Measurements from ENCODE around the gene SLC12A7. TPM values are rescaled to one million over a fixed set of nuclear protein-coding genes. Genes with fewer than 3 reads are reported as not detected.

The SLC12A7 gene
- total RNA-seq, 4 donors from 2014 or later, result 8.6 to 29.0 (median 21.5) TPM

DNA sequence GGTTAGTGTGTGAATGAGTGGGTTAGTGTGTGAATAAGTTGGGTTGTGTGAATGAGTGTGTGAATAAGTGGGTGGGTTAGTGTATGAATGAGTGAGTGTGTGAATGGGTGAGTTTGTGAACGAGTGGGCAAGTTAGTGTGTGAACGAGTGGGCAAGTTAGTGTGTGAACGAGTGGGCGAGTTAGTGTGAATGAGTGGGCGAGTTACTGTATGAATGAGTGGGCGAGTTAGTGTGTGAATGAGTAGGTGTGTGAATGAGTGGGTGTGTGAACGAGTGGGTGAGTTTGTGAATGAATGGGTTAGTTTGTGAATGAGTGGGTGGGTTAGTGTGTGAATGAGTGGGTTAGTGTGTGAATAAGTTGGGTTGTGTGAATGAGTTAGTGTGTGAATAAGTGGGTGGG, 68.5 kb downstream of the SLC12A7 start:
- H3K27ac ChIP-seq, result no peak overlapping the region
- no peaks in the 10 kb centered on the region for H3K4me1 ChIP-seq
- H3K4me3 ChIP-seq, result no peak overlapping the region
- 86% methylated on average over 7 of the region's 7 CpGs for WGBS
- H3K36me3 ChIP-seq, result no peaks in the 10 kb centered on the region
- no peaks in the 10 kb centered on the region for H3K9me3 ChIP-seq
- DNase-seq (ENCODE audit: low spot score in 2 of 2), result peak in 1 of 2 donors; percentile 13
- no peaks in the 10 kb centered on the region for H3K27me3 ChIP-seq
- TF ChIP-seq, protein P1, sequence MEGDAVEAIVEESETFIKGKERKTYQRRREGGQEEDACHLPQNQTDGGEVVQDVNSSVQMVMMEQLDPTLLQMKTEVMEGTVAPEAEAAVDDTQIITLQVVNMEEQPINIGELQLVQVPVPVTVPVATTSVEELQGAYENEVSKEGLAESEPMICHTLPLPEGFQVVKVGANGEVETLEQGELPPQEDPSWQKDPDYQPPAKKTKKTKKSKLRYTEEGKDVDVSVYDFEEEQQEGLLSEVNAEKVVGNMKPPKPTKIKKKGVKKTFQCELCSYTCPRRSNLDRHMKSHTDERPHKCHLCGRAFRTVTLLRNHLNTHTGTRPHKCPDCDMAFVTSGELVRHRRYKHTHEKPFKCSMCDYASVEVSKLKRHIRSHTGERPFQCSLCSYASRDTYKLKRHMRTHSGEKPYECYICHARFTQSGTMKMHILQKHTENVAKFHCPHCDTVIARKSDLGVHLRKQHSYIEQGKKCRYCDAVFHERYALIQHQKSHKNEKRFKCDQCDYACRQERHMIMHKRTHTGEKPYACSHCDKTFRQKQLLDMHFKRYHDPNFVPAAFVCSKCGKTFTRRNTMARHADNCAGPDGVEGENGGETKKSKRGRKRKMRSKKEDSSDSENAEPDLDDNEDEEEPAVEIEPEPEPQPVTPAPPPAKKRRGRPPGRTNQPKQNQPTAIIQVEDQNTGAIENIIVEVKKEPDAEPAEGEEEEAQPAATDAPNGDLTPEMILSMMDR (IDR thresholded peaks at IDR 0.05), result no peak
- TF ChIP-seq POLR2A (IDR thresholded peaks at IDR 0.05) (no peak), POLR2AphosphoS5 (IDR thresholded peaks at IDR 0.05) (no peak), EP300 (IDR thresholded peaks at IDR 0.05) (no peak)

GRCh38 chr5:1042626-1043025, 69.2 kb downstream of the SLC12A7 start:
- peak in 1 of 2 donors; percentile 9 for DNase-seq (ENCODE audit: low spot score in 2 of 2)
- no peak for TF ChIP-seq EP300 (IDR thresholded peaks at IDR 0.05)
- whole genome bisulfite sequencing, result 84% methylated on average over 7 of the region's 7 CpGs

GRCh38 chr5:1041225-1042143, 70.4 kb downstream of the SLC12A7 start:
- H3K4me1 ChIP-seq, result no peaks in the 10 kb centered on the region
- WGBS, result 81% methylated on average over 15 of the region's 15 CpGs
- peak in 1 of 2 donors; percentile 18 for DNase-seq (ENCODE audit: low spot score in 2 of 2)
- H3K4me3 ChIP-seq, result no peak overlapping the region
- no peak overlapping the region for H3K27ac ChIP-seq
- no peaks in the 10 kb centered on the region for H3K27me3 ChIP-seq
- TF ChIP-seq, protein P1 (IDR thresholded peaks at IDR 0.05), result no peak
- TF ChIP-seq POLR2AphosphoS5 (IDR thresholded peaks at IDR 0.05), result no peak
- no peak for TF ChIP-seq POLR2A (IDR thresholded peaks at IDR 0.05)
- TF ChIP-seq EP300 (IDR thresholded peaks at IDR 0.05), result no peak
- H3K36me3 ChIP-seq, result no peaks in the 10 kb centered on the region
- H3K9me3 ChIP-seq, result no peaks in the 10 kb centered on the region

More at GRCh38 chr5:1042626-1043025, 69.2 kb downstream of the SLC12A7 start:
- H3K36me3 ChIP-seq, result no peaks in the 10 kb centered on the region
- no peaks in the 10 kb centered on the region for H3K4me1 ChIP-seq
- no peaks in the 10 kb centered on the region for H3K9me3 ChIP-seq
- no peak overlapping the region for H3K4me3 ChIP-seq
- no peak overlapping the region for H3K27ac ChIP-seq
- H3K27me3 ChIP-seq, result no peaks in the 10 kb centered on the region

- no peak overlapping the region for H3K27ac ChIP-seq
- TF ChIP-seq POLR2AphosphoS5 (IDR thresholded peaks at IDR 0.05) (no peak), EP300 (IDR thresholded peaks at IDR 0.05) (no peak), POLR2A (IDR thresholded peaks at IDR 0.05) (no peak)
- TF ChIP-seq, protein P1 (IDR thresholded peaks at IDR 0.05), result no peak
- no peak overlapping the region for H3K4me3 ChIP-seq
- peak in 1 of 2 donors; percentile 52 for DNase-seq (ENCODE audit: low spot score in 2 of 2)
- no peaks in the 10 kb centered on the region for H3K4me1 ChIP-seq
- 91% methylated on average over 8 of the region's 10 CpGs for WGBS
- H3K27me3 ChIP-seq, result no peaks in the 10 kb centered on the region
- no peaks in the 10 kb centered on the region for H3K9me3 ChIP-seq
- H3K36me3 ChIP-seq, result no peaks in the 10 kb centered on the region
Measured at GRCh38 chr5:1040571-1040970, 71.3 kb downstream of the SLC12A7 start.

DNA sequence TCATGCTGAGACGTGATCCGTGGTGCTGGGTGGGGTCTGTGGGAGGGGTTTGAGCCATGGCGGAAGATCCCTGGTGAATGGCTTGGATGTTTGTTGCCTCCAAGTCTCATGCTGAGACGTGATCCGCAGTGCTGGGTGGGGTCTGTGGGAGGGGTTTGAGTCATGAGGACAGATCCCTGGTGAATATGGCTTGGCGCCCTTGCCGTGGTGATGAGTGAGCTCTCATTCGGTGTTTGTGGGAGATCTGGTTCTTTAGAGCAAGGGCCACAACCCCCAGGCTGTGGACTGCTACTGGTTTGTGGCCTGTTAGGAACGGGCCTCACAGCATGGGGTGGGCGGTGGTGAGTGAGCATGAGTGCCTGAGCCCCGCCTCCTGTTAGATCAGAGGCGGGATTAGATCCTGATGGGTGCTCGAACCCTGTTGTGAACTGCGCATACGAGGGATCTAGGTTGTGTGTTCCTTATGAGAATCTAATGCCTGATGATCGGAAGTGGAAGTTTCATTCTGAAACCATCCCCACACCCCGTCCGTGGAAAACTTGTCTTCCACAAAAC, 72.1 kb downstream of the SLC12A7 start:
- Histone ChIP-seq H3K27me3 (no peaks in the 10 kb centered on the region), H3K4me1 (no peaks in the 10 kb centered on the region), H3K27ac (no peak overlapping the region), H3K9me3 (no peaks in the 10 kb centered on the region), H3K4me3 (no peak overlapping the region), H3K36me3 (no peaks in the 10 kb centered on the region)
- DNase-seq (ENCODE audit: low spot score in 2 of 2), result peak in 1 of 2 donors; percentile 69
- TF ChIP-seq, protein P1 (IDR thresholded peaks at IDR 0.05), result no peak
- no peak for TF ChIP-seq EP300 (IDR thresholded peaks at IDR 0.05)
- no peak for TF ChIP-seq POLR2AphosphoS5 (IDR thresholded peaks at IDR 0.05)
- no peak for TF ChIP-seq POLR2A (IDR thresholded peaks at IDR 0.05)
- 79% methylated on average over 15 of the region's 18 CpGs for WGBS

Measured in suprapubic skin (tissue), 4 donors.